ACC112 (cell line): ENCODE measurements around the gene PDLIM5.

ENCODE experiments used
- H2AFZ ChIP-seq: fragments of 200-600 bp; sonication (generic); one replicate; pipeline ENCODE4 v1.6.0; 2017; ENCODE audit warnings: antibody characterized with exemption, low read length; ENCODE audit not compliant: unreplicated experiment
- H3K27ac ChIP-seq: fragments of 200-600 bp; sonication (generic); 2 replicates; pipeline ENCODE4 v1.5.1; 2014; ENCODE audit warnings: low read depth, mild to moderate bottlenecking, antibody characterized with exemption, low read length, moderate library complexity
- H3K27me3 ChIP-seq: fragments of 200-600 bp; sonication (generic); 2 replicates; pipeline ENCODE4 v1.6.1; 2014; ENCODE audit warnings: mild to moderate bottlenecking, antibody characterized with exemption, low read length, moderate library complexity, mixed read lengths; ENCODE audit not compliant: insufficient read depth
- H3K36me3 ChIP-seq: fragments of 200-600 bp; sonication (generic); 2 replicates; pipeline ENCODE4 v1.6.1; 2016; ENCODE audit warnings: mild to moderate bottlenecking, antibody characterized with exemption, low read length, moderate library complexity, mixed read lengths; ENCODE audit not compliant: insufficient read depth
- H3K4me1 ChIP-seq: fragments of 200-600 bp; sonication (generic); one replicate; pipeline ENCODE4 v1.6.1; 2016; ENCODE audit warnings: low read length, mixed read lengths; ENCODE audit not compliant: insufficient read depth, unreplicated experiment, control insufficient read depth
- H3K4me3 ChIP-seq: fragments of 200-600 bp; sonication (generic); 2 replicates; pipeline ENCODE4 v1.5.1; 2014; ENCODE audit warnings: mild to moderate bottlenecking, low read depth, low read length
- H3K79me2 ChIP-seq: fragments of 200-600 bp; sonication (generic); one replicate; pipeline ENCODE4 v1.6.0; 2016; ENCODE audit warnings: low read length; ENCODE audit not compliant: control insufficient read depth, unreplicated experiment, insufficient read depth

Gene PDLIM5

GRCh38 chr4:94411296-94411695 is 40.4 kb upstream of the PDLIM5 start:
- Histone ChIP-seq H3K36me3 (no peaks in the 10 kb centered on the region), H3K4me1 (peaks cover 62% of the 10 kb centered on the region), H3K27ac (peak overlapping the region; percentile 92)

GRCh38 chr4:94412019-94412657 is 39.6 kb upstream of the PDLIM5 start:
- Histone ChIP-seq H3K27me3 (no peaks in the 10 kb centered on the region), H3K4me1 (peaks cover 57% of the 10 kb centered on the region), H2AFZ (peak overlapping the region; percentile 92), H3K36me3 (no peaks in the 10 kb centered on the region), H3K4me3 (peak overlapping the region; percentile 65), H3K79me2 (no peaks in the 10 kb centered on the region), H3K27ac (peak overlapping the region; percentile 92)

More at GRCh38 chr4:94411296-94411695, 40.4 kb upstream of the PDLIM5 start:
- Histone ChIP-seq H3K79me2 (no peaks in the 10 kb centered on the region), H3K4me3 (no peak overlapping the region), H3K27me3 (no peaks in the 10 kb centered on the region), H2AFZ (no peak overlapping the region)

GRCh38 chr4:94412658-94413038 is 39.1 kb upstream of the PDLIM5 start:
- peaks cover 54% of the 10 kb centered on the region for H3K4me1 ChIP-seq
- H3K79me2 ChIP-seq = no peaks in the 10 kb centered on the region
- peak overlapping the region; percentile 65 for H3K4me3 ChIP-seq
- H3K27ac ChIP-seq = peak overlapping the region; percentile 92
- no peaks in the 10 kb centered on the region for H3K27me3 ChIP-seq
- H2AFZ ChIP-seq = peak overlapping the region; percentile 92
- no peaks in the 10 kb centered on the region for H3K36me3 ChIP-seq

- no peaks in the 10 kb centered on the region for H3K79me2 ChIP-seq
- H3K27ac ChIP-seq = peak overlapping the region; percentile 92
- H3K4me3 ChIP-seq = peak overlapping the region; percentile 65
- no peaks in the 10 kb centered on the region for H3K27me3 ChIP-seq
- H2AFZ ChIP-seq = peak overlapping the region; percentile 75
- peaks cover 48% of the 10 kb centered on the region for H3K4me1 ChIP-seq
- no peaks in the 10 kb centered on the region for H3K36me3 ChIP-seq
Observed at GRCh38 chr4:94413085-94413840, 38.5 kb upstream of the PDLIM5 start.

- H3K79me2 ChIP-seq = no peaks in the 10 kb centered on the region
Observed at GRCh38 chr4:94414907-94415306, 36.8 kb upstream of the PDLIM5 start.

GRCh38 chr4:94415448-94415847 is 36.3 kb upstream of the PDLIM5 start:
- Histone ChIP-seq H3K79me2 (no peaks in the 10 kb centered on the region), H3K36me3 (no peaks in the 10 kb centered on the region), H2AFZ (no peak overlapping the region), H3K27me3 (no peaks in the 10 kb centered on the region), H3K4me1 (peaks cover 40% of the 10 kb centered on the region), H3K27ac (no peak overlapping the region), H3K4me3 (no peak overlapping the region)

More at GRCh38 chr4:94414907-94415306, 36.8 kb upstream of the PDLIM5 start:
- Histone ChIP-seq H3K4me3 (no peak overlapping the region), H3K36me3 (no peaks in the 10 kb centered on the region), H2AFZ (no peak overlapping the region), H3K4me1 (peaks cover 41% of the 10 kb centered on the region), H3K27ac (no peak overlapping the region), H3K27me3 (no peaks in the 10 kb centered on the region)

- Histone ChIP-seq H2AFZ (no peak overlapping the region), H3K79me2 (no peaks in the 10 kb centered on the region), H3K27ac (no peak overlapping the region), H3K4me1 (peaks cover 45% of the 10 kb centered on the region), H3K4me3 (no peak overlapping the region), H3K36me3 (no peaks in the 10 kb centered on the region), H3K27me3 (no peaks in the 10 kb centered on the region)
Observed at GRCh38 chr4:94416335-94416734, 35.4 kb upstream of the PDLIM5 start.

GRCh38 chr4:94416981-94417380 is 34.8 kb upstream of the PDLIM5 start:
- Histone ChIP-seq H3K4me3 (no peak overlapping the region), H3K27me3 (no peaks in the 10 kb centered on the region), H2AFZ (no peak overlapping the region), H3K4me1 (peaks cover 38% of the 10 kb centered on the region), H3K36me3 (no peaks in the 10 kb centered on the region), H3K79me2 (no peaks in the 10 kb centered on the region), H3K27ac (no peak overlapping the region)

GRCh38 chr4:94419549-94419948 is 32.2 kb upstream of the PDLIM5 start:
- Histone ChIP-seq H2AFZ (peak overlapping the region; percentile 62), H3K4me1 (peaks cover 19% of the 10 kb centered on the region), H3K27ac (peak overlapping the region; percentile 55), H3K36me3 (no peaks in the 10 kb centered on the region), H3K4me3 (0 out of 2 replicates have a peak overlapping the region, but pooled peaks have one; percentile 27), H3K27me3 (no peaks in the 10 kb centered on the region), H3K79me2 (no peaks in the 10 kb centered on the region)

- peaks cover 19% of the 10 kb centered on the region for H3K4me1 ChIP-seq
- H3K27me3 ChIP-seq = no peaks in the 10 kb centered on the region
- H3K36me3 ChIP-seq = no peaks in the 10 kb centered on the region
- H3K27ac ChIP-seq = peak overlapping the region; percentile 55
- H3K4me3 ChIP-seq = 0 out of 2 replicates have a peak overlapping the region, but pooled peaks have one; percentile 27
- peak overlapping the region; percentile 62 for H2AFZ ChIP-seq
- no peaks in the 10 kb centered on the region for H3K79me2 ChIP-seq
Observed at GRCh38 chr4:94419956-94420355, 31.8 kb upstream of the PDLIM5 start.

GRCh38 chr4:94420356-94420755 is 31.4 kb upstream of the PDLIM5 start:
- no peak overlapping the region for H3K4me3 ChIP-seq
- H3K79me2 ChIP-seq = no peaks in the 10 kb centered on the region
- no peaks in the 10 kb centered on the region for H3K27me3 ChIP-seq
- peaks cover 19% of the 10 kb centered on the region for H3K4me1 ChIP-seq
- H3K27ac ChIP-seq = peak overlapping the region; percentile 55
- no peak overlapping the region for H2AFZ ChIP-seq
- no peaks in the 10 kb centered on the region for H3K36me3 ChIP-seq
